HFF-Myc (cell line): Measurements from ENCODE around the gene TXNDC2.
"Not testable (repeated sequence)": the region's sequence is repeated elsewhere in the genome, so short reads cannot be mapped to it uniquely, and the experiment has no call there.

Source experiments
- DNase-seq: peaks from one replicate; pipeline ENCODE4 v3.0.0-alpha.2; 2011; ENCODE audit warnings: low read depth; ENCODE audit errors: extremely low read depth
- H3K4me3 ChIP-seq: replicated peaks from 2 replicates; pipeline ENCODE4 v1.5.1; 2011; ENCODE audit warnings: low read depth, mild to moderate bottlenecking, control low read depth, low read length
- TF ChIP-seq, protein P1 (sequence below): IDR thresholded peaks from 2 replicates; pipeline ENCODE4 v1.5.1; 2012; ENCODE audit warnings: mild to moderate bottlenecking, low read depth, low read length, control low read depth; ENCODE audit errors: missing control alignments

The TXNDC2 gene

DNA sequence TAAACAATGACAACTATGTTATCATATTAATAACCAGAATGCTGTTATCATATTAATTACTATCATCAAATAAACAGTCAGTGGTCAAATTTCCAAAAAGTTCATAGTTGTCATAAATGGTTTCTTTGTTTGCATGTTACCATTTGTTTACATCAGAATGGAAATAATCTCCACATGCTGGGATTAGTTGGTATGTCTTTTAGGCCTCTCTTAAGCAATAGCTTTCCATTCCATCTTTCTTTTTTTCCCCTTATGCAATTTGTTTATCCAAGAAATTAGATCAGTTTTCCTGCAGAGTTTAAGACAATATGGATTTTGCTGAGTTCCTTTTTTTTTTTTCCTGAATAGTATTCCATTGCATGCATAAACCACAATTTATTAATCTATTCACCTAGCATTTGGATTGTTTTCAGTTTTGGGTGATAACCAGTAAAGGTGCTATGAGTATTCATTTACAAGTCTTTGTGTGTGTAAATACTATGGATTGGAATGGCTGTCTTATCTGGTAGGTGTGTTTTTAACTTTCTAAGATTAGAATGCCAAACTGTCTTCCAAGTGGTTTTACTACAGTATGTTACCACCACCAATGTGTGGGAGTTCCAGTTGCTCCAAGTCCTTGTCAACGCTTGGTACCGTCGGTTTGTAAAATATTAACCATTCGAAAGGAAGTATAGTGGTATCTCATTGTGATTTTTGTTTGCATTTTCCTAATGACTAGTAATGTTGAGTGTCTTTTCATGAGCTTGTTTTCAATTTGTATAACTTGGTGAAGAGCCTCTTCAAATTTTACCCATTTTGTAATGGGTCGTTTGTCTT lies 33.3 kb upstream of the TXNDC2 start:
- no peak overlapping the region for H3K4me3 ChIP-seq
- no peak for DNase-seq
- TF ChIP-seq, protein P1, sequence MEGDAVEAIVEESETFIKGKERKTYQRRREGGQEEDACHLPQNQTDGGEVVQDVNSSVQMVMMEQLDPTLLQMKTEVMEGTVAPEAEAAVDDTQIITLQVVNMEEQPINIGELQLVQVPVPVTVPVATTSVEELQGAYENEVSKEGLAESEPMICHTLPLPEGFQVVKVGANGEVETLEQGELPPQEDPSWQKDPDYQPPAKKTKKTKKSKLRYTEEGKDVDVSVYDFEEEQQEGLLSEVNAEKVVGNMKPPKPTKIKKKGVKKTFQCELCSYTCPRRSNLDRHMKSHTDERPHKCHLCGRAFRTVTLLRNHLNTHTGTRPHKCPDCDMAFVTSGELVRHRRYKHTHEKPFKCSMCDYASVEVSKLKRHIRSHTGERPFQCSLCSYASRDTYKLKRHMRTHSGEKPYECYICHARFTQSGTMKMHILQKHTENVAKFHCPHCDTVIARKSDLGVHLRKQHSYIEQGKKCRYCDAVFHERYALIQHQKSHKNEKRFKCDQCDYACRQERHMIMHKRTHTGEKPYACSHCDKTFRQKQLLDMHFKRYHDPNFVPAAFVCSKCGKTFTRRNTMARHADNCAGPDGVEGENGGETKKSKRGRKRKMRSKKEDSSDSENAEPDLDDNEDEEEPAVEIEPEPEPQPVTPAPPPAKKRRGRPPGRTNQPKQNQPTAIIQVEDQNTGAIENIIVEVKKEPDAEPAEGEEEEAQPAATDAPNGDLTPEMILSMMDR: no peak

DNA sequence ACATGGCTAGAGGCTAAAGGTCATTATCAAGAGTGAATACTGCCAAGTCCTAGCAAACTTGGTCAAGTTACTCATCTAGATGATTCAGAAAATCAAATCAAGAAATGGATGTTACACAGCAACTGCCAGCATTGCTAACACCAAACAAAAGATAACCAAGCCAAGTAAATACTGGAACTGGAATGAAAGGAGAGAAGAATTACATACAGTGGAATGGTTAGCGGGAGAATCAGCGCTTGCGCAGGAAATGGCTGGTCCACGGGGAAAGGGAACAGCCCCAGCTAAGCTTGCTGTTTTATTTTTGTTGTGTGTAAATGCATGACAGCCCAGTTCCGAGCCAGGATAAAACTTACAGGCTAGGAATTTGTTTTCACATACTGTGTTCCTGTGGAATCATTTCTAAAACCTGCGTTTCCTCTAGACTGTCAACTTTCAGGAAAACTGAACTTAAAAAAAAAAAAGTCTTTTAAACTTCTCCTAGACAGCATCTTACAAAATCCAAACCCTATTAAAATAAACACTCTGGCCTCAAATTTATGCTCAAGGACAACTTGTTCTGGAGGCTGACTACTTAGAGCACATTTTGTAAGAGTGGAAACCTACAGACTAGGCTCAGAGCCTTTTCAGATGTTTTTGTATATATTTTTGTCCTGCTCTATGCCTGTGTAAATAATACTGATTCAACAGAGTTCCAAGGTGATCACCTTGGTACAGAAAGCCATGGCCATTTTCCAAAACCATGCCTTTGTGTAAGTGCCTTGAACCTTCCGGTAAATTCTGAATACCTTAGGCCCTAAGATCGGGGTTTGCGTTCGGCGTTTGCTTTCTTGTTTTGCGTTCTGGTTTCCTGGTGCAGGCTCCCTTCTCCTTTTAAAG lies 30.7 kb upstream of the TXNDC2 start:
- TF ChIP-seq, protein P1: no peak
- no peak for DNase-seq
- H3K4me3 ChIP-seq: no peak overlapping the region

DNA sequence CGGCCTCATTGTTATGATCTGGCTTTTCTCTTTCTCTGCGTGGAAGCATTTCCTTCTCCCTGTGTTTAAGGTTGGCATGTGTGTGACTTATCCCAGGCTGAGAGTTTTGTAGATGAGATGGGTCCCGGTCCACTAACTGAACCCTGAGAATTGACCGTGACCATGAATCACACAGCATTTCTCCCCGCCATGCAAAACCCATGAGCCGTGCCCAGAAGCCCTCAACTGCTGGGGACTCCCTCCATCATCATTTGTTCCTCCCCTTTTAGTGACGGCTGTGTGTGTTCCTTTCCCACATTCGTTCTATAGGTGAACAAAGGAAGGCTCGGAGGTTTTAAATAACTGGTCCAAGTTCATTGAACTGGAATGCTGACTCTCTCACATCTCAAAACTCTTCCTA lies 30.1 kb upstream of the TXNDC2 start:
- TF ChIP-seq, protein P1: no peak
- DNase-seq: no peak
- no peak overlapping the region for H3K4me3 ChIP-seq

GRCh38 chr18:9856092-9856491 lies 29.7 kb upstream of the TXNDC2 start:
- DNase-seq: no peak
- TF ChIP-seq, protein P1: no peak
- H3K4me3 ChIP-seq: no peak overlapping the region

GRCh38 chr18:9857479-9857998 lies 28.2 kb upstream of the TXNDC2 start:
- not testable (repeated sequence) for H3K4me3 ChIP-seq, DNase-seq

GRCh38 chr18:9858642-9859041 lies 27.1 kb upstream of the TXNDC2 start:
- no peak overlapping the region for H3K4me3 ChIP-seq
- no peak for DNase-seq
- TF ChIP-seq, protein P1: no peak

- DNase-seq: no peak
- no peak overlapping the region for H3K4me3 ChIP-seq
- TF ChIP-seq, protein P1: no peak
Measured at GRCh38 chr18:9859232-9859631, 26.5 kb upstream of the TXNDC2 start.
